Duodenal mucosa (tissue), 2 donors: ENCODE measurements around the gene PLEKHA5.
"Not testable (repeated sequence)": the region's sequence is repeated elsewhere in the genome, so short reads cannot be mapped to it uniquely, and the experiment has no call there.

Source experiments
- H3K27ac ChIP-seq: one replicate; pipeline ENCODE4 v1.7.0; 2013; ENCODE audit warnings: low read depth, low read length
- H3K27me3 ChIP-seq, 2 donors: one replicate each; pipeline ENCODE4 v1.7.0; 2013; ENCODE audit warnings: low read length in 2 of 2, control low read depth in 1 of 2; ENCODE audit not compliant: insufficient read depth in 2 of 2, control insufficient read depth in 1 of 2
- H3K36me3 ChIP-seq, 2 donors: one replicate each; pipeline ENCODE4 v1.7.0; 2013; ENCODE audit warnings: low read length in 2 of 2, control low read depth in 1 of 2; ENCODE audit not compliant: insufficient read depth in 2 of 2, control insufficient read depth in 1 of 2
- H3K4me1 ChIP-seq, 2 donors: one replicate each; pipeline ENCODE4 v1.7.0; 2013; ENCODE audit warnings: low read length in 2 of 2, control low read depth in 1 of 2; ENCODE audit not compliant: insufficient read depth in 2 of 2, control insufficient read depth in 1 of 2
- H3K4me3 ChIP-seq, 2 donors: one replicate each; pipeline ENCODE4 v1.7.0; 2013; ENCODE audit warnings: low read length in 2 of 2, low read depth in 1 of 2
- H3K9ac ChIP-seq, 2 donors: one replicate each; pipeline ENCODE4 v1.7.0; 2013; ENCODE audit warnings: low read length in 2 of 2, low read depth in 1 of 2
- H3K9me3 ChIP-seq, 2 donors: one replicate each; pipeline ENCODE4 v1.7.0; 2013; ENCODE audit warnings: low read length in 2 of 2, control low read depth in 1 of 2; ENCODE audit not compliant: control insufficient read depth in 1 of 2

Gene PLEKHA5

GRCh38 chr12:19166387-19166786, 36.9 kb downstream of the PLEKHA5 start:
- no peaks in the 10 kb centered on the region for H3K27me3 ChIP-seq
- H3K4me1 ChIP-seq, result peaks cover 6 to 22% of the 10 kb centered on the region in 2 donors
- H3K27ac ChIP-seq, result no peak overlapping the region
- H3K36me3 ChIP-seq, result no peaks in the 10 kb centered on the region
- no peaks in the 10 kb centered on the region for H3K9me3 ChIP-seq
- no peak overlapping the region for H3K4me3 ChIP-seq
- no peak overlapping the region for H3K9ac ChIP-seq

GRCh38 chr12:19166956-19167355, 37.4 kb downstream of the PLEKHA5 start:
- Histone ChIP-seq H3K4me1 (peaks cover 6 to 22% of the 10 kb centered on the region in 2 donors), H3K27me3 (no peaks in the 10 kb centered on the region), H3K36me3 (no peaks in the 10 kb centered on the region), H3K27ac (no peak overlapping the region), H3K9ac (no peak overlapping the region), H3K9me3 (no peaks in the 10 kb centered on the region), H3K4me3 (no peak overlapping the region)

GRCh38 chr12:19167708-19168107, 38.2 kb downstream of the PLEKHA5 start:
- Histone ChIP-seq H3K9ac (no peak overlapping the region), H3K27ac (no peak overlapping the region), H3K27me3 (no peaks in the 10 kb centered on the region), H3K9me3 (no peaks in the 10 kb centered on the region), H3K4me1 (peaks cover 6 to 22% of the 10 kb centered on the region in 2 donors), H3K4me3 (no peak overlapping the region), H3K36me3 (no peaks in the 10 kb centered on the region)

- H3K27me3 ChIP-seq, result no peaks in the 10 kb centered on the region
- no peak overlapping the region for H3K4me3 ChIP-seq
- H3K9me3 ChIP-seq, result no peaks in the 10 kb centered on the region
- H3K27ac ChIP-seq, result no peak overlapping the region
- peaks cover 6 to 22% of the 10 kb centered on the region in 2 donors for H3K4me1 ChIP-seq
- no peak overlapping the region for H3K9ac ChIP-seq
- no peaks in the 10 kb centered on the region for H3K36me3 ChIP-seq
Observed at GRCh38 chr12:19168644-19169043, 39.1 kb downstream of the PLEKHA5 start.

- no peak overlapping the region for H3K27ac ChIP-seq
Observed at GRCh38 chr12:19169222-19169621, 39.7 kb downstream of the PLEKHA5 start.

GRCh38 chr12:19170286-19170685, 40.8 kb downstream of the PLEKHA5 start:
- H3K27me3 ChIP-seq, H3K27ac ChIP-seq, H3K9ac ChIP-seq, H3K36me3 ChIP-seq, H3K4me3 ChIP-seq, H3K9me3 ChIP-seq: not testable (repeated sequence)
- H3K4me1 ChIP-seq, result peaks cover 6 to 17% of the 10 kb centered on the region in 2 donors

More at GRCh38 chr12:19169222-19169621, 39.7 kb downstream of the PLEKHA5 start:
- Histone ChIP-seq H3K36me3 (no peaks in the 10 kb centered on the region), H3K4me3 (no peak overlapping the region), H3K9ac (no peak overlapping the region), H3K9me3 (no peaks in the 10 kb centered on the region), H3K27me3 (no peaks in the 10 kb centered on the region), H3K4me1 (peaks cover 6 to 22% of the 10 kb centered on the region in 2 donors)

- peaks cover 0 to 5% of the 10 kb centered on the region in 2 donors for H3K4me1 ChIP-seq
Observed at GRCh38 chr12:19171731-19172130, 42.2 kb downstream of the PLEKHA5 start.

GRCh38 chr12:19177754-19178153, 48.2 kb downstream of the PLEKHA5 start:
- Histone ChIP-seq H3K4me1 (no peaks in the 10 kb centered on the region), H3K9me3 (no peaks in the 10 kb centered on the region), H3K27ac (no peak overlapping the region), H3K27me3 (no peaks in the 10 kb centered on the region), H3K4me3 (no peak overlapping the region), H3K36me3 (peaks cover 0 to 3% of the 10 kb centered on the region in 2 donors), H3K9ac (no peak overlapping the region)

More at GRCh38 chr12:19171731-19172130, 42.2 kb downstream of the PLEKHA5 start:
- Histone ChIP-seq H3K36me3 (peaks cover 0 to 3% of the 10 kb centered on the region in 2 donors), H3K27me3 (no peaks in the 10 kb centered on the region), H3K9ac (no peak overlapping the region), H3K4me3 (no peak overlapping the region), H3K27ac (no peak overlapping the region), H3K9me3 (no peaks in the 10 kb centered on the region)

- Histone ChIP-seq H3K9me3 (no peaks in the 10 kb centered on the region), H3K9ac (no peak overlapping the region), H3K36me3 (no peaks in the 10 kb centered on the region), H3K4me3 (no peak overlapping the region), H3K27me3 (no peaks in the 10 kb centered on the region), H3K27ac (no peak overlapping the region), H3K4me1 (no peaks in the 10 kb centered on the region)
Observed at GRCh38 chr12:19179986-19180385, 50.5 kb downstream of the PLEKHA5 start.

GRCh38 chr12:19181666-19182426, 52.3 kb downstream of the PLEKHA5 start:
- Histone ChIP-seq H3K36me3 (no peaks in the 10 kb centered on the region), H3K9ac (no peak overlapping the region), H3K27me3 (no peaks in the 10 kb centered on the region), H3K27ac (no peak overlapping the region), H3K9me3 (no peaks in the 10 kb centered on the region), H3K4me3 (no peak overlapping the region), H3K4me1 (no peaks in the 10 kb centered on the region)
